LNCaP clone FGC (cell line): Measurements from ENCODE around the gene NR2E3.

Experiments
- DNase-seq: peaks from one replicate; pipeline ENCODE4 v3.0.0-alpha.2; 2011; ENCODE audit warnings: low read depth
- H3K4me3 ChIP-seq: 2 replicates; pipeline ENCODE4 v1.5.1; 2011; ENCODE audit warnings: mild to moderate bottlenecking, low read depth, low read length, control low read depth
- CTCF ChIP-seq: IDR thresholded peaks from 2 replicates; pipeline ENCODE4 v1.5.1; 2012; ENCODE audit warnings: mild to moderate bottlenecking; ENCODE audit not compliant: control insufficient read depth, insufficient read depth; ENCODE audit errors: extremely low read depth

The NR2E3 gene

GRCh38 chr15:71802770-71803169, 7.6 kb upstream of the NR2E3 start:
- DNase-seq = no peak
- H3K4me3 ChIP-seq = no peak overlapping the region
- TF ChIP-seq CTCF = peak; percentile 48; the same call in 1 of the 2 replicates

GRCh38 chr15:71804226-71804625, 6.1 kb upstream of the NR2E3 start:
- DNase-seq = no peak
- TF ChIP-seq CTCF = no peak
- no peak overlapping the region for H3K4me3 ChIP-seq

- no peak overlapping the region for H3K4me3 ChIP-seq
- no peak for DNase-seq
- TF ChIP-seq CTCF = no peak
Observed at GRCh38 chr15:71804695-71805470, 5.5 kb upstream of the NR2E3 start.

GRCh38 chr15:71806452-71806931, 3.9 kb upstream of the NR2E3 start:
- no peak for DNase-seq
- TF ChIP-seq CTCF = no peak
- no peak overlapping the region for H3K4me3 ChIP-seq

GRCh38 chr15:71807125-71807629, 3.2 kb upstream of the NR2E3 start:
- no peak overlapping the region for H3K4me3 ChIP-seq
- no peak for TF ChIP-seq CTCF
- no peak for DNase-seq

GRCh38 chr15:71807691-71808091, 2.7 kb upstream of the NR2E3 start:
- no peak overlapping the region for H3K4me3 ChIP-seq
- no peak for TF ChIP-seq CTCF
- DNase-seq = no peak
